ENCODE results near the gene ITGA7.

ITGA7 gene

GRCh38 chr12:55734595-55734994 is 26.9 kb upstream of the ITGA7 start:
- FAIRE-seq = no peak

- no peak for FAIRE-seq
Measured at GRCh38 chr12:55733858-55734257, 26.2 kb upstream of the ITGA7 start.

- FAIRE-seq = no peak
Measured at GRCh38 chr12:55733021-55733555, 25.4 kb upstream of the ITGA7 start.

GRCh38 chr12:55732288-55732687 is 24.6 kb upstream of the ITGA7 start:
- no peak for FAIRE-seq

- FAIRE-seq = no peak
Measured at GRCh38 chr12:55729819-55730818, 22.4 kb upstream of the ITGA7 start.

- FAIRE-seq = peak; percentile 57
Measured at GRCh38 chr12:55728939-55729818, 21.5 kb upstream of the ITGA7 start, which contains the start of gene CD63. CD63 (minus strand) TSS chr12:55729009; CDS start chr12:55728341, 668 bp downstream.

- no peak for FAIRE-seq
Measured at GRCh38 chr12:55728186-55728938, 20.7 kb upstream of the ITGA7 start.

- no peak for FAIRE-seq
Measured at GRCh38 chr12:55727643-55728185, 20.0 kb upstream of the ITGA7 start.

- FAIRE-seq = no peak
Measured at GRCh38 chr12:55726971-55727370, 19.3 kb upstream of the ITGA7 start.

- no peak for FAIRE-seq
Measured at GRCh38 chr12:55725556-55725955, 17.9 kb upstream of the ITGA7 start.

- no peak for FAIRE-seq
Measured at GRCh38 chr12:55724940-55725309, 17.2 kb upstream of the ITGA7 start.

GRCh38 chr12:55724226-55724939 is 16.7 kb upstream of the ITGA7 start:
- FAIRE-seq = no peak

GRCh38 chr12:55723516-55724225 is 16.0 kb upstream of the ITGA7 start:
- FAIRE-seq = no peak

GRCh38 chr12:55722948-55723347 is 15.2 kb upstream of the ITGA7 start:
- no peak for FAIRE-seq

GRCh38 chr12:55721601-55722213 is 14.0 kb upstream of the ITGA7 start:
- FAIRE-seq = no peak

- no peak for FAIRE-seq
Measured at GRCh38 chr12:55720894-55721444, 13.3 kb upstream of the ITGA7 start.

- no peak for FAIRE-seq
Measured at GRCh38 chr12:55720071-55720564, 12.4 kb upstream of the ITGA7 start, which contains the start of gene RDH5. RDH5 (plus strand) TSS chr12:55720393; CDS start chr12:55721185, 792 bp downstream.

GRCh38 chr12:55719371-55719770 is 11.7 kb upstream of the ITGA7 start:
- no peak for FAIRE-seq

GRCh38 chr12:55718624-55719275 is 11.0 kb upstream of the ITGA7 start:
- no peak for FAIRE-seq

Measured in A204.1 (cell line).